ENCODE results near the gene SPART. TPM values are rescaled to one million over a fixed set of nuclear protein-coding genes. Genes with fewer than 3 reads are reported as not detected.

The SPART gene
- total RNA-seq, 1 experiment from 2014 or later = 60.6 TPM

DNA sequence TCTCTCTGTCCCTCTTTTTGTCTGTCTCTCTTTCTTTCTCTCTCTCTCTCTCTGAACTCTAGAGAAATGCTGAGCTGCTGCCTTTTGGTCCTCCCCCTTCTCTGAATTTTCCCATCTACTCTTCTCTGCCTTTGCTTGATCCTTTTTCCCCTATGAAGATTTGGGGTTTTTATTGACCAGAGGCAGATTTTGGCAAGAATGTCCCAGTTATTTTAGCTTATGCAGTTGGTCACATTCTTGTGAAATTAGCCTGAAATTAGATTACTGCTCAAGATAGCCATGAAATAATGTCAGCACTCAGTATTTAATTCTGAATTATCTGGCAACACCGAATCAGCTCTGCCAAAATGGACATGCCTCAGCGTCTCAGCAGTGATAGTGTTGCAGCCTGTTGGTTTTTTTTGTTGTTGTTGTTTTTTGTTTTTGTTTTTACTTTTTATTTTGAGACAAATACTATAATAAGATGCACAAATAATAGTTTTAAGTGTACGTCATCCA lies 17.2 kb upstream of the SPART start:
- no peaks in the 10 kb centered on the region for H3K9me3 ChIP-seq (ENCODE audit: control insufficient read depth, low read depth, low read length)
- H2BK20ac ChIP-seq (ENCODE audit: low read depth, low read length, poor library complexity, severe bottlenecking) = no peak overlapping the region
- H3K18ac ChIP-seq (ENCODE audit: insufficient read length, low read depth, low read length) = no peak overlapping the region
- no peaks in the 10 kb centered on the region for H3K27me3 Mint-ChIP-seq (ENCODE audit: low read depth)
- no peak overlapping the region for H3K9ac ChIP-seq (ENCODE audit: extremely low read depth, insufficient read length, low read length)
- no peak overlapping the region for H4K91ac ChIP-seq (ENCODE audit: insufficient read length, low read depth, low read length)
- H3K23ac ChIP-seq (ENCODE audit: insufficient read length, low read depth, low read length) = no peak overlapping the region
- no peak overlapping the region for H4K8ac ChIP-seq (replicated peaks; ENCODE audit: insufficient read length, low read depth, low read length)
- peaks cover 4 to 6% of the 10 kb centered on the region in 2 experiments; a peak in 1 of 4 replicates for H3K4me1 Mint-ChIP-seq
- no peaks in the 10 kb centered on the region for H3K79me1 ChIP-seq (ENCODE audit: insufficient read depth, low read depth, low read length, poor library complexity, severe bottlenecking)
- H3K14ac ChIP-seq (ENCODE audit: insufficient read depth, low read length) = no peak overlapping the region
- no peak overlapping the region for H2AFZ ChIP-seq (ENCODE audit: low read length)
- H3K79me2 ChIP-seq (ENCODE audit: insufficient read depth, low read length) = no peaks in the 10 kb centered on the region
- peaks cover 0 to 16% (median 0%) of the 10 kb centered on the region in 3 experiments; a peak in 3 of 7 replicates for H3K36me3 Mint-ChIP-seq (ENCODE audit: insufficient read depth in 1 of 3, low read depth in 3 of 3)
- no peak overlapping the region for H3K4me2 ChIP-seq (ENCODE audit: insufficient read depth, insufficient read length, low read length)
- H3K9me3 Mint-ChIP-seq = no peaks in the 10 kb centered on the region
- H3K27me3 ChIP-seq (ENCODE audit: insufficient read depth, low read length) = no peaks in the 10 kb centered on the region
- H4K20me1 ChIP-seq (ENCODE audit: control insufficient read depth, insufficient read depth, insufficient read length) = no peaks in the 10 kb centered on the region
- no CpG with 5 or more reads among the region's 3 CpGs for WGBS (ENCODE audit: extremely low coverage, insufficient read length, low lambda C conversion rate)
- no peak overlapping the region for H2BK15ac ChIP-seq (ENCODE audit: low read depth, low read length)
- H2BK5ac ChIP-seq (ENCODE audit: insufficient read length, low read length) = no peak overlapping the region
- no peaks in the 10 kb centered on the region for H3K23me2 ChIP-seq (ENCODE audit: insufficient read length, low read depth, low read length, poor library complexity, severe bottlenecking)
- H4K5ac ChIP-seq (ENCODE audit: insufficient read length, low read depth, low read length) = no peak overlapping the region
- no peak overlapping the region for H3T11ph ChIP-seq (ENCODE audit: low read length)
- no peaks in the 10 kb centered on the region for H3K4me1 ChIP-seq (ENCODE audit: insufficient read depth, low read length)
- TF ChIP-seq, protein P1, sequence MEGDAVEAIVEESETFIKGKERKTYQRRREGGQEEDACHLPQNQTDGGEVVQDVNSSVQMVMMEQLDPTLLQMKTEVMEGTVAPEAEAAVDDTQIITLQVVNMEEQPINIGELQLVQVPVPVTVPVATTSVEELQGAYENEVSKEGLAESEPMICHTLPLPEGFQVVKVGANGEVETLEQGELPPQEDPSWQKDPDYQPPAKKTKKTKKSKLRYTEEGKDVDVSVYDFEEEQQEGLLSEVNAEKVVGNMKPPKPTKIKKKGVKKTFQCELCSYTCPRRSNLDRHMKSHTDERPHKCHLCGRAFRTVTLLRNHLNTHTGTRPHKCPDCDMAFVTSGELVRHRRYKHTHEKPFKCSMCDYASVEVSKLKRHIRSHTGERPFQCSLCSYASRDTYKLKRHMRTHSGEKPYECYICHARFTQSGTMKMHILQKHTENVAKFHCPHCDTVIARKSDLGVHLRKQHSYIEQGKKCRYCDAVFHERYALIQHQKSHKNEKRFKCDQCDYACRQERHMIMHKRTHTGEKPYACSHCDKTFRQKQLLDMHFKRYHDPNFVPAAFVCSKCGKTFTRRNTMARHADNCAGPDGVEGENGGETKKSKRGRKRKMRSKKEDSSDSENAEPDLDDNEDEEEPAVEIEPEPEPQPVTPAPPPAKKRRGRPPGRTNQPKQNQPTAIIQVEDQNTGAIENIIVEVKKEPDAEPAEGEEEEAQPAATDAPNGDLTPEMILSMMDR (conservative IDR thresholded peaks at IDR 0.05) = no peak
- no peak overlapping the region for H3K27ac ChIP-seq (ENCODE audit: insufficient read length, low read depth, low read length)
- no peak for DNase-seq
- H3K27ac Mint-ChIP-seq = peak overlapping the region in 2 of 3 experiments; percentile 40 to 50; a peak in 2 of 7 replicates
- no peak overlapping the region for H3K4me3 Mint-ChIP-seq
- no peak overlapping the region for H3K56ac ChIP-seq (ENCODE audit: insufficient read length, low read depth, low read length)
- H2BK120ac ChIP-seq (ENCODE audit: low read depth, low read length, poor library complexity, severe bottlenecking) = no peak overlapping the region
- H2AK5ac ChIP-seq (ENCODE audit: insufficient read length, low read length) = no peak overlapping the region
- H3K4ac ChIP-seq (ENCODE audit: low read depth, low read length) = no peak overlapping the region
- H2BK12ac ChIP-seq (ENCODE audit: insufficient read length, low read depth, low read length) = no peak overlapping the region

Data from H9 (cell line).